GM23338 (cell line): ENCODE results near the gene ABHD10.

Experiments used
- EZH2phosphoT487 ChIP-seq: fragments of 200-600 bp; sonication (generic); IDR thresholded peaks from one replicate; pipeline ENCODE4 v1.8.1; 2018; ENCODE audit warnings: antibody characterized with exemption; ENCODE audit not compliant: unreplicated experiment
- POLR2AphosphoS5 ChIP-seq: IDR thresholded peaks from 2 replicates; pipeline ENCODE4 v1.6.1; 2016; ENCODE audit warnings: antibody characterized with exemption, low read depth
- TF ChIP-seq, protein P1 (sequence below), 2 experiments: fragments of 200-600 bp in 1 of 2; sonication (generic) in 1 of 2; conservative IDR thresholded peaks; 2 replicates each; pipeline versions ENCODE4 v1.5.1 to v1.6.1; 2016 to 2017; ENCODE audit warnings: antibody characterized with exemption in 2 of 2, low read depth in 2 of 2, mild to moderate bottlenecking in 2 of 2, moderate library complexity in 1 of 2

DNA sequence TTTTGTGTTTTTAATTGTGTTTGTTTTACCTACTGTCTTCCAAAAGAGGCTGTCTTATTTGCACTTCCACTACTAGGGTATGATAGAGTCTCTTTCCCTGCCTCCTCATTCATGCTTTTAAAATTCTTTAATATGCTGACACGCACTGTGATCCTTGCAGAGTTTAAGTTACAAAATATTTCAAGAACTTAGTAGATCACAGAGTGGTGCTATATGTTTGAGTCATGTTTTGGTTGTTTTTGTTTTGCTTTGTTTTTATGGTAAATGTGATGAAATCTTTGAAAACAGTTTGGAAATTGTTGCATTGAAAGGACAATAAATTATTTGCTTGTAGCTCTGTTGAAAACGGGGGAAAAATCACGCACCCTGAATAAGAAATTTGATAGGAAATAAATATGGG is 5.9 kb upstream of the ABHD10 start:
- TF ChIP-seq, protein P1, sequence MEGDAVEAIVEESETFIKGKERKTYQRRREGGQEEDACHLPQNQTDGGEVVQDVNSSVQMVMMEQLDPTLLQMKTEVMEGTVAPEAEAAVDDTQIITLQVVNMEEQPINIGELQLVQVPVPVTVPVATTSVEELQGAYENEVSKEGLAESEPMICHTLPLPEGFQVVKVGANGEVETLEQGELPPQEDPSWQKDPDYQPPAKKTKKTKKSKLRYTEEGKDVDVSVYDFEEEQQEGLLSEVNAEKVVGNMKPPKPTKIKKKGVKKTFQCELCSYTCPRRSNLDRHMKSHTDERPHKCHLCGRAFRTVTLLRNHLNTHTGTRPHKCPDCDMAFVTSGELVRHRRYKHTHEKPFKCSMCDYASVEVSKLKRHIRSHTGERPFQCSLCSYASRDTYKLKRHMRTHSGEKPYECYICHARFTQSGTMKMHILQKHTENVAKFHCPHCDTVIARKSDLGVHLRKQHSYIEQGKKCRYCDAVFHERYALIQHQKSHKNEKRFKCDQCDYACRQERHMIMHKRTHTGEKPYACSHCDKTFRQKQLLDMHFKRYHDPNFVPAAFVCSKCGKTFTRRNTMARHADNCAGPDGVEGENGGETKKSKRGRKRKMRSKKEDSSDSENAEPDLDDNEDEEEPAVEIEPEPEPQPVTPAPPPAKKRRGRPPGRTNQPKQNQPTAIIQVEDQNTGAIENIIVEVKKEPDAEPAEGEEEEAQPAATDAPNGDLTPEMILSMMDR (conservative IDR thresholded peaks at IDR 0.05; ENCODE audit: low read depth in 2 of 2), result no peak
- TF ChIP-seq EZH2phosphoT487 (no peak), POLR2AphosphoS5 (no peak)
